NT2/D1 (cell line): Measurements from ENCODE around the gene STK38.

Source experiments
- DNase-seq: peaks from one replicate; pipeline ENCODE4 v3.0.0-alpha.2; 2011; ENCODE audit warnings: low read depth, low spot score
- H3K27me3 ChIP-seq: 2 replicates; pipeline ENCODE4 v1.6.0; 2011; ENCODE audit warnings: mild to moderate bottlenecking; ENCODE audit not compliant: insufficient read length, insufficient read depth
- H3K36me3 ChIP-seq: 2 replicates; pipeline ENCODE4 v1.6.1; 2011; ENCODE audit warnings: mild to moderate bottlenecking, low read length, mixed read lengths; ENCODE audit not compliant: insufficient read depth, insufficient read length
- H3K4me1 ChIP-seq: 2 replicates; pipeline ENCODE4 v1.5.1; 2011; ENCODE audit not compliant: insufficient read depth, insufficient read length
- H3K4me3 ChIP-seq: 2 replicates; pipeline ENCODE4 v1.5.1; 2011; ENCODE audit warnings: low read depth; ENCODE audit not compliant: insufficient read length
- H3K9ac ChIP-seq: 2 replicates; pipeline ENCODE4 v1.6.0; 2011; ENCODE audit warnings: low read depth; ENCODE audit not compliant: insufficient read length
- H3K9me3 ChIP-seq: 2 replicates; pipeline ENCODE4 v1.5.1; 2011; ENCODE audit warnings: mild to moderate bottlenecking, low read length; ENCODE audit not compliant: insufficient read depth
- SUZ12 ChIP-seq: IDR thresholded peaks from 2 replicates; pipeline ENCODE4 v1.6.1; 2011; ENCODE audit not compliant: insufficient read length, insufficient read depth; ENCODE audit errors: extremely low read depth
- YY1 ChIP-seq: IDR thresholded peaks from 2 replicates; pipeline ENCODE4 v1.6.1; 2011; ENCODE audit not compliant: insufficient read length, insufficient read depth
- ZNF274 ChIP-seq: IDR thresholded peaks from 2 replicates; pipeline ENCODE4 v1.6.1; 2011; ENCODE audit warnings: mild to moderate bottlenecking, low read depth, low read length

The STK38 gene

DNA sequence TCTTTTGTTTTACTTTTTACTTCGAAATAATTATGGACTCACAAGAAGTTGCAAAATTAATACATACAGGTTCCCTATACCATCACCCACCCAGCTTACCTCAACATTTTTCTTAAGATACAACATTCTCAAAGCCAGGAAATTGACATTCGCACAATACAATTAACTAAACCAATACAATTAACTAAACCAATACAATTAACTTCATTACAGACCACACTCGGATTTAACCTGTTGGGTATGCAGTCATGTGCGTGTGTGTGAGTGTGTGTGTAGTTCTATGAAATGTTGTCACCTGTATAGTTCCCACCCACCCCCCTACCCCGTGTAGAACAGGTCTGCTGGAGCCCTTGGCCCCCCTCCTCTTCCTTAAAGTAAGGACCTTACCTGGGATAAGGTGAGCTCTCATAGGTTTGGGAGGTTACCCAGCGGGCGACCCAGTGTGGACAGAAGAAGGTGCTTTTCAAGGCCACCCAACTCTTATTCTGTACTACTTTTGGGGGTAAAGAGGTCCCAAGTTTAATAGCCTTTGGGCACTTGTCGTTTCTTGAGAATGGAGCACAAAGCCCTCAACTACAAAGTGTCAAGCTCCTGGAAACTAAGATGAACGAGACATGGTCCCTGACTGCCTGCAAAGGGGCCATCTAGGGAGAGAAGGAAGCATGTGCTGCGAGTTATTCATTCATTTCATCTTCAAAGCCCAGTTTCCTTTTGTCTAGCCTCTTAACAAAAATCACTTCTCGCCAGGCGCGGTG is 544 bp upstream of the STK38 start:
- Histone ChIP-seq H3K9ac (no peak overlapping the region), H3K4me3 (no peak overlapping the region), H3K36me3 (peaks cover 6% of the 10 kb centered on the region), H3K4me1 (no peaks in the 10 kb centered on the region), H3K27me3 (no peaks in the 10 kb centered on the region), H3K9me3 (no peaks in the 10 kb centered on the region)
- no peak for DNase-seq
- no peak for TF ChIP-seq ZNF274
- no peak for TF ChIP-seq YY1
- TF ChIP-seq SUZ12: no peak

GRCh38 chr6:36546308-36546919 is 865 bp downstream of the STK38 start:
- Histone ChIP-seq H3K27me3 (no peaks in the 10 kb centered on the region), H3K4me1 (no peaks in the 10 kb centered on the region), H3K9me3 (no peaks in the 10 kb centered on the region), H3K9ac (peak overlapping the region; percentile 95), H3K4me3 (peak overlapping the region; percentile 84), H3K36me3 (peaks cover 9% of the 10 kb centered on the region)
- no peak for TF ChIP-seq SUZ12
- TF ChIP-seq YY1: no peak
- TF ChIP-seq ZNF274: no peak
- DNase-seq: no peak

- Histone ChIP-seq H3K4me3 (peak overlapping the region; percentile 84), H3K9me3 (no peaks in the 10 kb centered on the region), H3K27me3 (no peaks in the 10 kb centered on the region), H3K9ac (peak overlapping the region; percentile 95), H3K36me3 (peaks cover 14% of the 10 kb centered on the region), H3K4me1 (no peaks in the 10 kb centered on the region)
- no peak for DNase-seq
- no peak for TF ChIP-seq ZNF274
- no peak for TF ChIP-seq YY1
- no peak for TF ChIP-seq SUZ12
Observed at GRCh38 chr6:36545767-36546307, 1.4 kb downstream of the STK38 start.

DNA sequence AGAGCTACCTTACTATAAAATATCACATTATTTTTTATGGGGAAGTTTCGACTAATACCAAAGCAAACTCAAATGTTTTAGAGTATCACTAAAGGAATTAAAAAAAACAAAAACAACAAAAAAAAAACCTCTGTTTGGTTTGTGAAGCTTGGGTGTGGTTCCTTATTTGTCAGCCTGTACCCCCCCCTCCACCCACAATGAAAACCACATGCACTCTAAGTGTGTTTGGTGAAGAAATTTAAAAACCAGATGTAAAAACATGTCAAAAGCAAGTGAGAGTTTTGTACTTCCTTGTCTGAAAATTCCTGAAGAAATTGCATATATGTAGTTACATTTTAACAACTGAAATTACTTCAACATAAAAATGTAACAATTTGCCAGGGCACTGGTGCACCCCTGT is 3.1 kb downstream of the STK38 start:
- Histone ChIP-seq H3K4me1 (no peaks in the 10 kb centered on the region), H3K9ac (no peak overlapping the region), H3K4me3 (no peak overlapping the region), H3K9me3 (no peaks in the 10 kb centered on the region), H3K27me3 (no peaks in the 10 kb centered on the region), H3K36me3 (peaks cover 29% of the 10 kb centered on the region)
- DNase-seq: no peak
- TF ChIP-seq SUZ12 (no peak), ZNF274 (no peak), YY1 (no peak)

- Histone ChIP-seq H3K9me3 (no peaks in the 10 kb centered on the region), H3K9ac (no peak overlapping the region), H3K4me3 (no peak overlapping the region), H3K36me3 (peaks cover 45% of the 10 kb centered on the region), H3K27me3 (no peaks in the 10 kb centered on the region), H3K4me1 (no peaks in the 10 kb centered on the region)
- no peak for DNase-seq
- TF ChIP-seq ZNF274: no peak
- no peak for TF ChIP-seq SUZ12
- no peak for TF ChIP-seq YY1
Observed at GRCh38 chr6:36542041-36542440, 5.2 kb downstream of the STK38 start.

GRCh38 chr6:36539814-36540568 is 7.3 kb downstream of the STK38 start:
- H3K36me3 ChIP-seq: peaks cover 45% of the 10 kb centered on the region
- H3K4me1 ChIP-seq: no peaks in the 10 kb centered on the region
- no peak for DNase-seq
- no peaks in the 10 kb centered on the region for H3K27me3 ChIP-seq
- no peaks in the 10 kb centered on the region for H3K9me3 ChIP-seq
- no peak overlapping the region for H3K4me3 ChIP-seq
- TF ChIP-seq YY1: no peak
- no peak for TF ChIP-seq SUZ12
- TF ChIP-seq ZNF274: no peak
- no peak overlapping the region for H3K9ac ChIP-seq
